K562 treated with DMSO at 1 percent for 4 hours (cell line): ENCODE results near the gene COL4A4. TPM values are rescaled to one million over a fixed set of nuclear protein-coding genes. Genes with fewer than 3 reads are reported as not detected.

Source experiments
- total RNA-seq: library from RNA; unstranded; fragments of 300-600 nt; gene quantifications from 2 replicates; pipeline ENCODE4 v1.2.3, GENCODE V29; 2022; ENCODE audit not compliant: insufficient read depth

COL4A4 gene
- total RNA-seq, result 0.05 TPM in 1 of 2 replicates, not detected in the other

GRCh38 chr2:227163998-227164762 lies at the start of gene COL4A4, which contains the start of gene COL4A3:
Gene COL4A4, minus strand, starts transcription at chr2:227164205. Its CDS starts 16,722 bp downstream, at chr2:227147483.
Gene COL4A3, plus strand, starts transcription at chr2:227164624. Its CDS starts 103 bp downstream, at chr2:227164727.

Other genes starting within 250 kb of the COL4A4 start
- 0.56 TPM in 1 of 2 replicates, not detected in the other for gene COL4A3, start 419 bp upstream of the COL4A4 start, total RNA-seq
- 27.1 and 36.4 TPM in 2 replicates for gene MFF, start 161.0 kb upstream of the COL4A4 start, total RNA-seq
- gene TM4SF20, start 215.1 kb upstream of the COL4A4 start, total RNA-seq, result not detected in 2 replicates
- gene SCYGR1, start 223.7 kb upstream of the COL4A4 start, total RNA-seq, result not detected in 2 replicates